Endothelial cell (in vitro differentiated cells): ENCODE measurements around the gene ABL2. TPM values are rescaled to one million over a fixed set of nuclear protein-coding genes. Genes with fewer than 3 reads are reported as not detected.
"Not testable (repeated sequence)": the region's sequence is repeated elsewhere in the genome, so short reads cannot be mapped to it uniquely, and the experiment has no call there.

Source experiments
- DNase-seq: peaks from one replicate; pipeline ENCODE4 v3.0.0; 2021; ENCODE audit warnings: low spot score
- H3K27ac Mint-ChIP-seq: one replicate; pipeline ENCODE4 v1.8.0; 2021; ENCODE audit warnings: mixed read lengths, inconsistent platforms; ENCODE audit not compliant: unreplicated experiment
- H3K27me3 Mint-ChIP-seq: one replicate; pipeline ENCODE4 v1.8.0; 2021; ENCODE audit warnings: mild to moderate bottlenecking, moderate library complexity, mixed read lengths, inconsistent platforms; ENCODE audit not compliant: unreplicated experiment
- H3K36me3 Mint-ChIP-seq: one replicate; pipeline ENCODE4 v1.8.0; 2021; ENCODE audit warnings: mild to moderate bottlenecking, low read depth, mixed read lengths, inconsistent platforms; ENCODE audit not compliant: unreplicated experiment
- H3K4me1 Mint-ChIP-seq: one replicate; pipeline ENCODE4 v1.8.0; 2021; ENCODE audit warnings: mild to moderate bottlenecking, mixed read lengths, inconsistent platforms; ENCODE audit not compliant: unreplicated experiment
- H3K4me3 Mint-ChIP-seq: one replicate; pipeline ENCODE4 v1.8.0; 2021; ENCODE audit warnings: mild to moderate bottlenecking, mixed read lengths, inconsistent platforms; ENCODE audit not compliant: unreplicated experiment
- H3K9me3 Mint-ChIP-seq: one replicate; pipeline ENCODE4 v1.8.0; 2021; ENCODE audit warnings: mixed read lengths, inconsistent platforms; ENCODE audit not compliant: unreplicated experiment
- CTCF ChIP-seq: fragments of 200-600 bp; sonication (generic); IDR thresholded peaks from one replicate; pipeline ENCODE4 v1.5.0; 2021; ENCODE audit warnings: antibody characterized with exemption; ENCODE audit not compliant: unreplicated experiment
- total RNA-seq: library from RNA; stranded (reverse); fragmentation: NEBNext Ultra II Directional; extraction: Animal tissue kit (Norgen Biotek cat#: 25700); gene quantifications from one replicate; pipeline ENCODE4 v1.2.1, GENCODE V29; 2021; ENCODE audit not compliant: unreplicated experiment

ABL2 gene
- total RNA-seq, 1 donor from 2014 or later: 160 TPM

GRCh38 chr1:179175011-179175841 is 54.3 kb downstream of the ABL2 start:
- no peak for TF ChIP-seq CTCF
- H3K36me3 Mint-ChIP-seq: no peaks in the 10 kb centered on the region
- no peak overlapping the region for H3K27ac Mint-ChIP-seq
- no peaks in the 10 kb centered on the region for H3K27me3 Mint-ChIP-seq
- no peaks in the 10 kb centered on the region for H3K9me3 Mint-ChIP-seq
- H3K4me3 Mint-ChIP-seq: no peak overlapping the region
- no peak for DNase-seq
- no peaks in the 10 kb centered on the region for H3K4me1 Mint-ChIP-seq

- H3K27ac Mint-ChIP-seq, DNase-seq, H3K27me3 Mint-ChIP-seq, H3K4me1 Mint-ChIP-seq, H3K4me3 Mint-ChIP-seq, H3K36me3 Mint-ChIP-seq, H3K9me3 Mint-ChIP-seq: not testable (repeated sequence)
Observed at GRCh38 chr1:179170468-179170770, 59.1 kb downstream of the ABL2 start.

- no peaks in the 10 kb centered on the region for H3K36me3 Mint-ChIP-seq
- H3K9me3 Mint-ChIP-seq: no peaks in the 10 kb centered on the region
Observed at GRCh38 chr1:179169616-179170467, 59.6 kb downstream of the ABL2 start.

GRCh38 chr1:179168536-179168935 is 60.9 kb downstream of the ABL2 start:
- no peak overlapping the region for H3K27ac Mint-ChIP-seq
- no peaks in the 10 kb centered on the region for H3K4me1 Mint-ChIP-seq
- DNase-seq: no peak
- H3K27me3 Mint-ChIP-seq: no peaks in the 10 kb centered on the region
- TF ChIP-seq CTCF: no peak
- no peaks in the 10 kb centered on the region for H3K9me3 Mint-ChIP-seq
- H3K36me3 Mint-ChIP-seq: no peaks in the 10 kb centered on the region
- no peak overlapping the region for H3K4me3 Mint-ChIP-seq

More at GRCh38 chr1:179169616-179170467, 59.6 kb downstream of the ABL2 start:
- H3K4me3 Mint-ChIP-seq: no peak overlapping the region
- no peak overlapping the region for H3K27ac Mint-ChIP-seq
- H3K27me3 Mint-ChIP-seq: no peaks in the 10 kb centered on the region
- TF ChIP-seq CTCF: no peak
- no peaks in the 10 kb centered on the region for H3K4me1 Mint-ChIP-seq
- no peak for DNase-seq

GRCh38 chr1:179167955-179168354 is 61.5 kb downstream of the ABL2 start:
- no peaks in the 10 kb centered on the region for H3K9me3 Mint-ChIP-seq
- no peak overlapping the region for H3K27ac Mint-ChIP-seq
- no peaks in the 10 kb centered on the region for H3K4me1 Mint-ChIP-seq
- no peak overlapping the region for H3K4me3 Mint-ChIP-seq
- H3K36me3 Mint-ChIP-seq: no peaks in the 10 kb centered on the region
- no peak for TF ChIP-seq CTCF
- no peaks in the 10 kb centered on the region for H3K27me3 Mint-ChIP-seq
- DNase-seq: no peak
